ENCODE data around the gene PFN3. TPM values are rescaled to one million over a fixed set of nuclear protein-coding genes. Genes with fewer than 3 reads are reported as not detected.

The PFN3 gene
- total RNA-seq, 1 experiment from 2014 or later = not detected

GRCh38 chr5:177402271-177403043 lies 2.0 kb upstream of the PFN3 start:
- Mint-ChIP-seq H3K4me3 (ENCODE audit: low read depth, unreplicated experiment) (peak overlapping the region; percentile 77), H3K27ac (ENCODE audit: unreplicated experiment) (peak overlapping the region; percentile 67), H3K4me1 (ENCODE audit: low read depth, unreplicated experiment) (peaks cover 9% of the 10 kb centered on the region), H3K36me3 (ENCODE audit: insufficient read depth, unreplicated experiment) (peaks cover 35% of the 10 kb centered on the region), H3K27me3 (ENCODE audit: unreplicated experiment) (no peaks in the 10 kb centered on the region), H3K9me3 (ENCODE audit: low read depth, unreplicated experiment) (no peaks in the 10 kb centered on the region)
- peak; percentile 81 for TF ChIP-seq CTCF (IDR thresholded peaks at IDR 0.05; ENCODE audit: unreplicated experiment)
- CTCF ChIA-PET = interaction anchor here (0.6 to 5.2 kb wide), 20 partner anchors 11 to 315 kb away, joined by 3 to 94 read pairs (median 6); partner anchors contain the start of genes FGFR4, GRK6, LMAN2 and PRR7
- peak; percentile 93 for DNase-seq
- intact Hi-C loops (cut with micrococcal nuclease; ENCODE audit: unreplicated experiment) = loop anchor here (1.0 to 2.0 kb wide), 2 partner anchors 52 to 288 kb away; no protein-coding TSS in a partner anchor
- TSS peak; percentile 41 for BruUV-seq (replicated peaks)

DNA sequence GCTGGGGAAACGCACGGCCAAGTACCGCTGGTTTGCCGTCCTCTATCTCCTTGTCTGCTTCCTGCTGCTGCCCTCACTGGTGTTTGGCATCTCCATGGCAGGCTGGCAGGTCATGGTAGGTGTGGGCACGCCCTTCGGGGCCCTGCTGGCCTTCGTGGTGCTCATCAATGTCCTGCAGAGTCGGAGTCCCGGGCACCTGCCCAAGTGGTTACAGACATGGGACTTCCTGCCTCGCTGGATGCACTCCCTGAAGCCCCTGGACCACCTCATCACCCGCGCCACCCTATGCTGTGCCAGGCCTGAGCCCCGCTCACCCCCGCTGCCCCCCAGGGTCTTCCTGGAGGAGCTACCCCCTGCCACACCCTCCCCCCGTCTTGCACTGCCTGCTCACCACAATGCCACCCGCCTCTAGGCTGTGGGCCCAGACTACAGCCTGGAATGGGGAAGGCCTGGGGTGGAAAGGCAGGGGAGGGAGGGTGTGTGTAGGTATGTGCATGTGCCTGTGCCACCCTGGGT lies 2.5 kb downstream of the PFN3 start:
- no TSS peak for BruUV-seq (replicated peaks)
- Mint-ChIP-seq H3K9me3 (ENCODE audit: low read depth, unreplicated experiment) (no peaks in the 10 kb centered on the region), H3K4me3 (ENCODE audit: low read depth, unreplicated experiment) (no peak overlapping the region), H3K27ac (ENCODE audit: unreplicated experiment) (no peak overlapping the region), H3K36me3 (ENCODE audit: insufficient read depth, unreplicated experiment) (peaks cover 11% of the 10 kb centered on the region), H3K27me3 (ENCODE audit: unreplicated experiment) (no peaks in the 10 kb centered on the region), H3K4me1 (ENCODE audit: low read depth, unreplicated experiment) (no peaks in the 10 kb centered on the region)
- CTCF ChIA-PET = interaction anchor here (0.7 kb wide), 1 partner anchor 99 kb away, joined by 3 read pairs; no protein-coding TSS in a partner anchor
- no peak for DNase-seq
- no peak for TF ChIP-seq CTCF (IDR thresholded peaks at IDR 0.05; ENCODE audit: unreplicated experiment)
- intact Hi-C loops (cut with micrococcal nuclease; ENCODE audit: unreplicated experiment) = no loop called here

- CTCF ChIA-PET = interaction anchor here (0.6 kb wide), 1 partner anchor 16 kb away, joined by 7 read pairs; no protein-coding TSS in a partner anchor
- no peaks in the 10 kb centered on the region for H3K27me3 Mint-ChIP-seq (ENCODE audit: unreplicated experiment)
- DNase-seq = no peak
- no peaks in the 10 kb centered on the region for H3K4me1 Mint-ChIP-seq (ENCODE audit: low read depth, unreplicated experiment)
- no TSS peak for BruUV-seq (replicated peaks)
- no peaks in the 10 kb centered on the region for H3K9me3 Mint-ChIP-seq (ENCODE audit: low read depth, unreplicated experiment)
- no peak for TF ChIP-seq CTCF (IDR thresholded peaks at IDR 0.05; ENCODE audit: unreplicated experiment)
- intact Hi-C loops (cut with micrococcal nuclease; ENCODE audit: unreplicated experiment) = no loop called here
- H3K4me3 Mint-ChIP-seq (ENCODE audit: low read depth, unreplicated experiment) = no peak overlapping the region
- H3K27ac Mint-ChIP-seq (ENCODE audit: unreplicated experiment) = no peak overlapping the region
- H3K36me3 Mint-ChIP-seq (ENCODE audit: insufficient read depth, unreplicated experiment) = no peaks in the 10 kb centered on the region
Observed at GRCh38 chr5:177396807-177397206, 3.7 kb downstream of the PFN3 start.

DNA sequence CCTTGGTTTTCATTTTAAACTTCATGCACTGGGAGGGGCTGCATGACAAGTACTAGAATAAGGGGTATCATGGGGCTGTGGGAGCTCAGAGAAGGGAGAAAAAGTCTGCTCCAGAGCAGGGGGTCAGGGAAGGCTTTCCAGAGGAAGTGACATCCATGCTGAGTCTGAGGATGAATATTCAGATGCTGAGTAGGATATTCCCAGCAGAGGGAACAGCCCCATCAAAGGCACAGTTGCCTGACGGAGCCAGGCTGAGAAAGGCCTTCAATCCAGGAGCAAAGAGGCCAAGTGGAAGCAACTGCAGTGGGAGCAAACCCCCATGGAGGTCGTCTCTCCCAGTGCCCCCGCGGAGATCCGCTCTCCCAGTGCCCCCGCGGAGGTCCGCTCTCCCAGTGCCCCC lies 4.4 kb downstream of the PFN3 start:
- H3K4me3 Mint-ChIP-seq (ENCODE audit: low read depth, unreplicated experiment) = no peak overlapping the region
- H3K27ac Mint-ChIP-seq (ENCODE audit: unreplicated experiment) = no peak overlapping the region
- peaks cover 6% of the 10 kb centered on the region for H3K4me1 Mint-ChIP-seq (ENCODE audit: low read depth, unreplicated experiment)
- peaks cover 5% of the 10 kb centered on the region for H3K36me3 Mint-ChIP-seq (ENCODE audit: insufficient read depth, unreplicated experiment)
- DNase-seq = no peak
- intact Hi-C loops (cut with micrococcal nuclease; ENCODE audit: unreplicated experiment) = no loop called here
- BruUV-seq (replicated peaks) = no TSS peak
- no peaks in the 10 kb centered on the region for H3K9me3 Mint-ChIP-seq (ENCODE audit: low read depth, unreplicated experiment)
- CTCF ChIA-PET = no interaction called here
- H3K27me3 Mint-ChIP-seq (ENCODE audit: unreplicated experiment) = no peaks in the 10 kb centered on the region
- no peak for TF ChIP-seq CTCF (IDR thresholded peaks at IDR 0.05; ENCODE audit: unreplicated experiment)
